Measurements from ENCODE around the gene CACNB2.
"Not testable (repeated sequence)": the region's sequence is repeated elsewhere in the genome, so short reads cannot be mapped to it uniquely, and the experiment has no call there.

Gene CACNB2

GRCh38 chr10:18532881-18533535 is 392.8 kb downstream of the CACNB2 start:
- no peak for DNase-seq

- no peak for DNase-seq
These were observed 393.7 kb downstream of the CACNB2 start for GRCh38 chr10:18533896-18534295.

- DNase-seq, result no peak
These were observed 399.1 kb downstream of the CACNB2 start for GRCh38 chr10:18539335-18539734.

- no peak for DNase-seq
These were observed 400.0 kb downstream of the CACNB2 start for GRCh38 chr10:18540195-18540594.

DNA sequence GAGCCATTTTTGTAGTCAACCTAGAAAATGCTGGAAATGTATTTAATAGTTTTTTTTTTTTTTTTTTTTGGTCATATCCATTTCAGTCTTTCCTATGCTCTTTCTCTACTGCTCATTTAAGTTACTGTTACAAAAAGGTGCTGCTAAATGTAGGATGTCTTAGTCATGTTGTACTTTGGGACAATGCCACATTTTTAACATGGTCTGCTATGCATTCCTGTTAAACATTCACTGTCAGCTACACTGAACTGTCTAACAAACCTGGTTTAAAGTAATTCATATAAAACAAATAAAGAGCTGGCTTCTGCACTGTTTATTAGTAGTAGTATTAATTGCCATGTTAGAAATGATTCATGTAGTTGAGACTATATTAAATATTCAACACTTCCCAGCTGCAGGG is 402.6 kb downstream of the CACNB2 start:
- no peak for DNase-seq

GRCh38 chr10:18545621-18546305 is 405.5 kb downstream of the CACNB2 start:
- no peak for DNase-seq

DNA sequence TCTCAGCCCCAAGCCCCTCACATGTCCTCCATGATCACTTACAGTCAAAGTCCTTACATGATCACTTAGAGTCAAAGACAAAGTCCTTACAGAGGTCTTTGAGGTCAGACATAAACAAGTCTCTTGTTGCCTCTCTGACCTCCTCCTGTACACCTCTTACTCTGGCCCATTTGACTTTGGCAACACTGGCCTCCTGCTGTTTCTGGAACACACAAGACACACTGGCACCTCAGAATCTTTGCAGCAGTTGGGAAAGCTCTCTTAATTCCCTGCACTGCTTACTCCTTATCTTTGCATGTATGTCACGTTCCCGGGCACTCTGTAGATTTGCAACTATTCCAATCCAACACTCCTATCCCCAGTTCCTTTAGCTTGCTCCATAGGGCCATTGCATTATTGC is 408.9 kb downstream of the CACNB2 start:
- DNase-seq, result no peak

- DNase-seq, result no peak
These were observed 411.2 kb downstream of the CACNB2 start for GRCh38 chr10:18551473-18551872.

- DNase-seq, result no peak
These were observed 414.3 kb downstream of the CACNB2 start for GRCh38 chr10:18554479-18554878.

- DNase-seq, result no peak
These were observed 416.4 kb downstream of the CACNB2 start for GRCh38 chr10:18556522-18557147.

DNA sequence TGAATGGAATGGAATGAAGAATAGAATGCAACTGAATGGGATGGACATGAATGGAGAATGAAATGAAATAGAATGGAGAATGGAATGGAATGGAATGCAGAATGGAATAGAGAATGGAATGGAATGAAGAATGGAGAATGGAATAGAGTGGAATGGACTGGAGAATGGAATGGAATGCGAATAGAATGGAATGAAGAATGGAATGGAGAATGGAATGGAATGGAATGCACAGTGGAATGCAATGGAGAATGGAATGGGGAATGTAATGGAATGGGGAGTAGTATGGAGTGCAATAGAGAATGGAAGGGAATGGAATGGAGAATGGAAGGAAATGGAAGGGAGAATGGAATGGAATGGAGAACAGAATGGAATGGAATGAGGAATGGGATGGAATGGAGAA is 417.7 kb downstream of the CACNB2 start:
- no peak for DNase-seq

- DNase-seq, result no peak
These were observed 421.8 kb downstream of the CACNB2 start for GRCh38 chr10:18561861-18562551.

GRCh38 chr10:18563003-18563726 is 422.9 kb downstream of the CACNB2 start:
- DNase-seq, result no peak

GRCh38 chr10:18565006-18565405 is 424.8 kb downstream of the CACNB2 start:
- no peak for DNase-seq

DNA sequence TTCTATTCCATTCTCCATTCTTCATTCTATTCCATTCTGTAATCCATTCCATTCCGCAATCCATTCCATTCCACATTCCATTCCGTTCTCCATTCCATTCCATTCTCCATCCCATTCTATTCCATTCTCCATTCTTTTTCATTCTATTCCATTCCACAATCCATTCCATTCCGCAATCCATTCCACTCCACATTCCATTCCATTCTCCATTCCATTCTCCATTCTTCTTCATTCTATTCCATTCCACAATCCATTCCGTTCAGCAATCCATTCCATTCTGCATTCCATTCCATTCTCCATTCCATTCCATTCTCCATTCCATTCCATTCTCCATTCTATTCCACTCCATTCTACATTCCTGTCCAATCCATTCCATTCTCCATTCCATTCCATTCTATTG is 426.0 kb downstream of the CACNB2 start:
- DNase-seq, result no peak

DNA sequence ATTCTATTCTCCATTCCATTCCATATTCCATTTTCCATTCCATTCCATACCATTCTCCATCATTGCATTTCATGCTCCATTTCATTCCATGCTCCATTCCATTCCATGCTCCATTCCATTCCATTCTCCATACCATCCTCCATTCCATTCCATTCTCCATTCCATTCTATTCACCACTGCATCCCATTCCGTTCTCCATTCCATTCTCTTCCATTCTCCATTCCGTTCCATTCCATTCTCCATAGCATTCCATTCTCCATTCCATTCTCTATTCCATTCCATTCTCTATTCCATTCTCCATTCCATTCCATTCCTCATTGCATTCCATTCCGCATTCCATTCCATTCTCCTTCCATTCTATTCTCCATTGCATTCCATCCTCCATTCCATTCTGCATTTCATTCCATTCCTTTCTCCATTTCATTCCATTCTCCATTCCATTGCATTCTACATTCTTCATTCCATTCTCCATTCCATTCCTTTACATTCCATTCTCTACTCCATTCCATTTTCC is 427.2 kb downstream of the CACNB2 start:
- DNase-seq, result no peak

DNA sequence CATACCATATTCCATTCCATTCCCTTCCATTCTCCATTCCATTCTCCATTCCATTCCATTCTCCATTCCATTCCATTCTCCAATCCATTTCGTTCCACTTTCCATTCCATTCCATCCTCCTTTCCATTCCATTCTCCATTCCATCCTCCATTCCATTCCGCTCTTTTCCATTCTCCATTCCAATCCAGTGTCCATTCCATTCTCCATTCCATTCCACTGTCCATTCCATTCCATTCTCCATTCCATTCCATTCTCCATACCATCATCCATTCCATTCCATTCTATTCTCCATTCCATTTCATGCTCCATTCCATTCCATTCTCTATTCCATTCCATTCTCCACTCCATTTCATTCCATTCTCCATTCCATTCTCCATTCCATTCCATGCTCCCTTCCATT is 430.2 kb downstream of the CACNB2 start:
- not testable (repeated sequence) for DNase-seq

DNA sequence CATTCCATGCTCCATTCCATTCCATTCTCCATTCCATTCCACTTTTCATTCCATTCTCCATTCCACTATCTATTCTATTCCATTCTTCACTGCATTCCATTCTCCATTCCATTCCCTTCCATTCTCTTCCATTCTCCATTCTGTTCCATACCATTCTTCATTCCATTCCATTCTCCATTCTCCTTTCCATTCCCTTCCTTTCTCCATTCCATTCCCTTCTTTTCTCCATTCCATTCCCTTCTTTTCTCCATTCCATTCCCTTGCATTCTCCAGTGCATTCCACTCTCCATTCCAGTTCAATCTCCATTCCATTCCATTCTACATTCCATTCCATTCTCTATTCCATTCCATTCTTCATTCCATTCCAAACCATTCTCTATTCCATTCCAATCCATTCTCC is 430.9 kb downstream of the CACNB2 start:
- DNase-seq, result no peak

- DNase-seq, result no peak
These were observed 431.6 kb downstream of the CACNB2 start for GRCh38 chr10:18571780-18572179.

- DNase-seq, result no peak
These were observed 432.8 kb downstream of the CACNB2 start for GRCh38 chr10:18572959-18573561.

- no peak for DNase-seq
These were observed 436.4 kb downstream of the CACNB2 start for GRCh38 chr10:18576586-18576985.

Measured in NCI-H748 treated with DMSO at 0.1 percent for 48 hours (cell line).